HG03280 (cell line): ENCODE results near the gene STK31.
"Not testable (repeated sequence)": the region's sequence is repeated elsewhere in the genome, so short reads cannot be mapped to it uniquely, and the experiment has no call there.

Experiments used
- ATAC-seq: cut with Tn5 transposase; IDR thresholded peaks from one replicate; pipeline ENCODE4 v1.9.1; 2021; ENCODE audit warnings: mild to moderate bottlenecking, moderate library complexity; ENCODE audit not compliant: unreplicated experiment

The STK31 gene

GRCh38 chr7:23787272-23787671 lies 77.3 kb downstream of the STK31 start:
- no peak for ATAC-seq

DNA sequence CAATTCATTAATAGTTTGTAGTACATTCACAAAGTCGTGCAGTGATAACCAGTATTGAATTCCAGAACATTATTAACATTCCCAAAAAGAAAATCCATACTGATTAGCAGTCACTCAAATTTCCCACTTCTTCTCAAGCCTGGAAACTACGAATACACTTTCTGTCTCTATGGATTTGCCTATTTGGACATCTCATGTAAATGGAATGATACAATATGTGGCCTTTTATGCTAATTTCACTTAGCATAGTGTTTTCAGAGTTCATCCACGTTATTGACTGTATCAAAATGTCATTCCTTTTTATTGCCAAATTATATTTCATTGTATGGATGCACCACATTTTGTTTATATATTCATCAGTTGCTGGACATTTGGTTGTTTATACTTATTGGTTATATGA lies 78.8 kb downstream of the STK31 start:
- no peak for ATAC-seq

GRCh38 chr7:23791721-23792120 lies 81.7 kb downstream of the STK31 start:
- no peak for ATAC-seq

DNA sequence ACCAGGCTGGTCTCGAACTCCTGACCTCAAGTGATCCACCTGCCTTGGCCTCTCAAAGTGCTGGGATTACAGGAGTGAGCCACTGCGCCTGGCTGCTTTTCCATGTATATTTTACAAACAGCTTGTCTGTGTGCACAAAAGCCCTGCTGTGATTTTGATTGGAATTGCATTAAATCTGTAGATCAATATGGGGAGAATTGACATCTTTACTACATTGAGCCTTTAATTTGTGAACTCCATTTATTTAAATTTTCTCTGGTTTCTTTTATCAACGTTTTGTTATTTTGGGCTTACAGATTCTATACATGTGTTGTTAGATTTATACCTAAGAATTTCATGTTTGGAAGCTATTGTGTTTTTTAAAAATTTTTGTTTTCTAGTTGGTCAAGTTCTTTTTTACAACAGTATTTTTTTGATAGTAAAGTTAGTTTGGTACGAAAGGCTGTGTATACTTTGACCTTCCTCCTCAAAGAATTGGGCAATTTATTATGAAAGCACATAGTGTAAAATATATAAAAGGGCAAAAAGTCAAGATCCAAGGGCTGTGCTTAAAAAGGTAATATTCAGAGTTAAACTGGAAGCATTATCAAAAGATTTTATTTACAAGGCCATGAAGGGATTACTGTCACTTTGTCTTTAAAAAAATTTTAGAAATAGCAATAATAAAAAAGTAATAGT lies 92.8 kb downstream of the STK31 start:
- ATAC-seq: no peak

- ATAC-seq: no peak
Measured at GRCh38 chr7:23804707-23805106, 94.7 kb downstream of the STK31 start.

DNA sequence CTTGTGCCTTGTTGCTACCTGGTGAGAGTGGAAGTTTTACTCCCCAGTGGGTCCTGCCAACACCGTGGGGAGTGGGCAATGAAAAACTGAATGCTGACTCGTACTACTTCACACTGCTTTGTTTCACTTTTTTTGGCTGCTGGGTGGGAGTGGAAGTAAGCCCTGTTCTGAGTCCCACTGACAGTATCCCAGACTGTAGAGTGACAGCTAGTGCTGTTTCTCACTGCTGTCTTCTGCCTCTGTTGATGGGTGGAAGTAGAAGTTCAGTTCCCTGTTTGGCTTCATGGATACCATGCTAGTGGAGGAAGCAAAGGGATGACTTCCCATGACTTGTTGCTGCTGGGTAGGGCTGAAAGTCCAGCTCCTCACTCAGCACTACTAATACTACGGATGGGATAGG lies 98.4 kb downstream of the STK31 start:
- no peak for ATAC-seq

- no peak for ATAC-seq
Measured at GRCh38 chr7:23810099-23810498, 100.1 kb downstream of the STK31 start.

DNA sequence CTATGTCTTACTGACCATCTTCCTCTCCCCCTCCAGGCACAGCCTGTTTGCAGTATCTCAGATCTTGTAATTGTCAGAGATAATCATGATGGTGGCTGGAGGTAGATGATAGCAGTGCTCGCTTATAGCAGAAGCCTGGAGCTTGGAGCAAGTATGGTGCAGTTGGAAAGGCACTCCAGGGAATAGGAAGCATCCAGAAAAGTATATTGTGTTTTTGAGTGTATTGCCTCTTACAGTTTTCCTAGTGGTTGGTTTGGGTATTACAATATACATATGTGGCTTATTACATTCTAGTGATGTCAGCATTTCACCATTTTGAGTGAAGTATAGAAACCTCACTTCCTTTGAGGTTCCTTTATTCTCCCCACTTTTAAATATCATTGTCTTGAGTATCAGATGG lies 101.5 kb downstream of the STK31 start:
- ATAC-seq: no peak

DNA sequence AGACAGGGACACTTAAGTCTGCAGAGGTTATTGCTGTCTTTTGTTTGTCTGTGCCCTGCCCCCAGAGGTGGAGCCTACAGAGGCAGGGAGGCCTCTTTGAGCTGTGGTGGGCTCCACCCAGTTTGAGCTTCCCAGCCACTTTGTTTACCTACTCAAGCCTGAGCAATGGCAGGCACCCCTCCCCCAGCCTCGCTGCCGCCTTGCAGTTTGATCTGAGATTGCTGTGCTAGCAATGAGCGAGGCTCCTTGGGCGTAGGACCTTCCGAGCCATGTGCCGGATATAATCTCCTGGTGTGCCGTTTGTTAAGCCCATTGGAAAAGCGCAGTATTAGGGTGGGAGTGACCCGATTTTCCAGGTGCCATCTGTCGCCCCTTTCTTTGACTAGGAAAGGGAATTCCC lies 118.1 kb downstream of the STK31 start:
- ATAC-seq: not testable (repeated sequence)

DNA sequence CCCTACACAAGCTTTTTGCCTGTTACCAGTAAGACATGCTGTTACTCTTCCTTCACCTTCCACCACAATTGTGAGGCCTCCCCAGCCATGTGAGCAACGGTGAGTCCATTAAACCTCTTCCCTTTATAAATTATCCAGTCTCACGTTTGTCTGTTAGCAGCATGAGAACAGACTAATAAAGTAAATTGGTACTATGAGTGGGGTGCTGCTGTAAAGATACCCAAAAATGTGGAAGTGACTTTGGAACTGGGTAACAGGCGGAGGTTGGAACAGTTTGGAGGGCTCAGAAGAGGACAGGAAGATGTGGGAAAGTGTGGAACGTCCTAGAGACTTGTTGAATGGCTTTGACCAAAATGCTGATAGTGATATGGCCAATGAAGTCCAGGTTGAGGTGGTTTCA lies 122.7 kb downstream of the STK31 start:
- ATAC-seq: not testable (repeated sequence)

DNA sequence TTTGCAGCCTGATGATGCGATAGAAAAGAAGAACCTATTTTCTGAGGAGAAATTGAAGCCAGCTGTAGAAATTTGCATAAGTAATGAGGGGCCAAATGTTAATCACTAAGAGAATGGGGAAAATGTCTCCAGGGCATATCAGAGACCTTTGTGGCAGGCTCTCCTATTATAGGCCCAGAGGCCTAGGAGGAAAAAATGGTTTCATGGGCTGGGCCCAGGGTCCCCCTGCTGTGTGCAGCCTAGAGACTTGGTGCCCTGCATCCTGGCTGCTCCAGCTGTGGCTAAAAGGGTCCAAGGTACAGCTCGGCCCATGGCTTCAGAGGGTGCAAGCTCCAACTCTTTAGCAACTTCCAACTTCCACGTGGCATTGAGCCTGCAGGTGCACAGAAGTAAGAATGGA lies 123.4 kb downstream of the STK31 start:
- ATAC-seq: no peak

DNA sequence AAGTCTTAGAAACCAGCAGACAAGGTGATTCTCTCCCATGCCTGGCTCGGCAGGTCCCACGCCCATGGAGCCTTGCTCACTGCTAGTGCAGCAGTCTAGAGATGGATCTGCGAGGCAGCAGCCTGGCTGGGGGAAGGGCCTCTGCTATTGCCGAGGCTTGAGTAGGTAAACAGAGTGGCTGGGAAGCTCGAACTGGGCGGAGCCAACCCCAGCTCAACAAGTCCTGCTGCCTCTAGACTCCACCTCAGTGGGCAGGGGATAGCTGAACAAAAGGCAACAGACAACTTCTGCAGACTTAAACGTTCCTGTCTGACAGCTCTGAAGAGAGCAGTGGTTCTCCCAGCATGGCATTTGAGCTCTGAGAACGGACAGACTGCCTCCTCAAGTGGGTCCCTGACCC lies 134.8 kb downstream of the STK31 start:
- not testable (repeated sequence) for ATAC-seq

DNA sequence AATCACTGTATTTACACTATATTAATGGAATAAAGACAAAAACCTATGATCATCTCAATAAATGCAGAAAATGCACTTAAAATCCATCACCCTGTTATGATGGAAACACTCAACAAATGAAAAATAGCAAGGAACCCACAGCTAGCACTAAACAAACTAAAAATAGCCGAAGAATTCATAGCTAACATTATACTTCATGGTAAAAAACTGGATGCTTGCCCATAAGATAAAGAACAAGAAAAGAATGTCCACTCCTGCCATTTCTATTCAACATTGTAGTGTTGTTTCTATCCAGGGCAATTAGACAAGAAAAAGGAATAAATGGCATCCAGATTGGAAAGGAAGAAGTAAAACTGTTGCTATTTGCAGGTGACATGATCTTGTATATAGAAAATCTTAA lies 142.1 kb downstream of the STK31 start:
- no peak for ATAC-seq

DNA sequence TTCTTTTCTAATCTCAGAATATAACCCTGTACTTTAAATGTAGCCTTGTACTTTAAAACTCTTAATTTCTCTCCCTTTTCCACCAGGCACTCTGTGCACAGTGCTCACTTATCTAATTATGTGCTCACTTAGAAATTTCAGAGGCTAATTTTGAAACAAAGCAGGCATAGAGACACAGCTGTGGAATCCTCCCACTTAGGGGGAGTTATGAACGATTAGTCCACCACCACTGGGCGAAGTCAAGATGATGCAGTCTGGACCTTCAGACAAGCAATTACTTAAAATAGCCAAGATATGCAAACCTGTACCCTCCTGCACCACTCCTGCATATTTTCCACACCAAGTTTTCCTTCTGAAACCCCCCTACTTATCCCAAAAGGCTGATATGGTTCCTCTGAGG lies 143.0 kb downstream of the STK31 start:
- ATAC-seq: no peak

DNA sequence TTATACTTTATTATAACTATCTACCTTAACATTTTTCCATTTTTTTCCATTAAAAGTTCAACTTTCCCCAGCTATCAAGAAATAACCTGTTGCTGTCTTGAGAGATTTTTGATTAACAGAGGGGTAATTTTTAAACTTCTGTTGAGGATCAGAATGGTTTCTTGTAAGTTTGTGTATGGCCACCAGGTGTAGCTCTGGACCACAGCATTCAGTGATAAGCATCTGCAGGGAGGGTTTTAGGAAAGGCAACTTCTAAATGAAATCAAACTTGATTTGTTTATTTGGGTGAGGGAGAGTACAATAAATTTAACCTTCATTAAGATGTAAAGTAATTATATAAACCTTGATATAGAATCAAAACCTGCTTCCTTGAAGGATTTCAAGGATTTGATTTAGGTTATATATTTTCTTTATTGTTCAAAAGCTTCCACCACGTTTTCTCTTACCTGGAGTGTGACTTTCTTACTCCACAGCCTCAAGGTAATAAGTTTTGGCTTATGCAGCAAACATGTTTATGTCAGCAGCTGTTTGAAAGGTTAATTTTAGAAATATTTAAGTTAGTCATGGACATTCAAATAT lies 153.3 kb downstream of the STK31 start:
- ATAC-seq: no peak

DNA sequence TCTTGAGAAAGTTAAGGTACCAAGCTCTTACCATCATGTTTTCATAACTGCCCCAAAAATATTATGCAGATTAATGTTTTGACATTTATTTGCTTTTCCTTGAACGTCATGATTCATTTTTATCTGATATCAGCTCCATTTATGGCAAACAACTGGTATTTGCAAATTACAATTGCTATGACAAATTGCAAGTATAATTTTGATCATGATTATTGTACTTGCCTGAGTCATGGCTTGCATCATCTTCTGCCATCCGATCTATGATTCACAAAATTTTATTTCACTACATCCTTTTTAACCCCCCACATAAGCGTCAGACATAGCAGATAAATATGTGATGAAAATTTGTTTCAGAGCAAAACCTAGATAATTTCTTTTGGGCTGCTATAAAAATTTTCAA lies 155.0 kb downstream of the STK31 start:
- no peak for ATAC-seq

DNA sequence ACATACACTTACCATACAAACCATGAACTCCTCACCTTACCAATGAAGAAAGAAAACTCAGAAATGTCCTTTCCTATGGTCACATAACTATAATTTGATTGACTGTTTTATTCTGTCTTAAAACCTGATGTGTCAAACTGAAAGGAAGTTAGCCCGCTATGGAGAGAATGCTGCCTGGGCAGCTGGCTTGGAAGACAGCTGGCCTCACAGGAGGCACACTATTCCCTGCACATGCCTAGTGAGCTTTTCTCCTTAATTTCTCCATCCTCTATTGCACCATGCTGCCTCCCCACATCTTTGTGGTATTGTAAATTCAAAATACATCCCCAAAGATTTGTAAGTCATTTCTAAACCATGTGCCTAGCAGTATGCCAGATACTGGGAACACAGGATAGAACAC lies 163.3 kb downstream of the STK31 start:
- no peak for ATAC-seq

DNA sequence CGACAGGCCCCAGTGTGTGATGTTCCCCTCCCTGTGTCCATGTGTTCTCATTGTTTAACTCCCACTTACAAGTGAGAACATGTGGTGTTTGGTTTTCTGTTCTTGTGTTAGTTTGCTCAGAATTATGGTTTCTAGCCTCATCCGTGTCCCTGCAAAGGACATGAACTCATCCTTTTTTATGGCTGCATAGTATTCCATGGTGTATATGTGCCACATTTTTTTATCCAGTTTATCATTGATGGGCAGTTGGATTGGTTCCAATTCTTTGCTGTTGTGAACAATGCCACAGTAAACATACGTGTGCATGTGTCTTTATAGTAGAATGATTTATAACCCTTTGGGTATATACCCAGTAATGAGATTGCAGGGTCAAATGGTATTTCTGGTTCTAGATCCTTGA lies 166.5 kb downstream of the STK31 start:
- not testable (repeated sequence) for ATAC-seq
